Endometrial microvascular endothelial cells (primary cell): ENCODE data around the gene PNPO. TPM values are rescaled to one million over a fixed set of nuclear protein-coding genes. Genes with fewer than 3 reads are reported as not detected.
"Not testable (repeated sequence)": the region's sequence is repeated elsewhere in the genome, so short reads cannot be mapped to it uniquely, and the experiment has no call there.

ENCODE experiments used
- in situ Hi-C: cut with HindIII; loops from 2 replicates; pipeline ENCODE4 v1.10.0; 2017; ENCODE audit warnings: low sequenced_read_pairs, low pct_unique_long_range_greater_than_20kb; ENCODE audit errors: inconsistent ontology term
- total RNA-seq: library from RNA; depleted of rRNA; stranded (reverse); fragments of >200 nt; gene quantifications from one replicate; pipeline ENCODE4 v1.2.3, GENCODE V29; 2015; ENCODE audit errors: inconsistent ontology term

PNPO gene
- total RNA-seq, 1 donor from 2014 or later = 42.4 TPM

GRCh38 chr17:47988445-47988844 is 47.1 kb downstream of the PNPO start:
- in situ Hi-C loops = not testable (repeated sequence)

- in situ Hi-C loops = no loop called here
Observed at GRCh38 chr17:47989159-47989558, 47.8 kb downstream of the PNPO start.

DNA sequence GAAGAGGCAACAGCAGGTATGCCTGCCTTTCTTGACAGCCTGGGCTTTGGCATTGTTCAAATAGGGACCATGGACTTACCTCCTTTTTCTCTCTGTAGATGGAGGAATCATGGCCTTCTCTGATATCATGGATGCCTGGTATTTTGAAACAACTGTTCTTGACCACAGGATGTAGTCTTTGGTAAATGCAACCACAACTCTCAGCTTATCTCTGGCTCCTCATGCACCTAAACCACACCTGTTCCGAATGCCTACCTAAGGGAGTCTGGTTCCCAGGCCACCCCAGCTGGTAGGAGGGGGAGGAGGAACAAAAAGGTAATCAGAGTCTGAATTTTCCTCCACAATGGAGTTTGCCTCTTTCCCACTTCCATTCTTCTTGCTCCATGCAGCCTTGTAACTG is 48.3 kb downstream of the PNPO start:
- in situ Hi-C loops = no loop called here

- in situ Hi-C loops = no loop called here
Observed at GRCh38 chr17:47990962-47991731, 49.8 kb downstream of the PNPO start.

- in situ Hi-C loops = no loop called here
Observed at GRCh38 chr17:47992216-47992615, 50.8 kb downstream of the PNPO start.

GRCh38 chr17:47993031-47993564 is 51.7 kb downstream of the PNPO start:
- in situ Hi-C loops = no loop called here

DNA sequence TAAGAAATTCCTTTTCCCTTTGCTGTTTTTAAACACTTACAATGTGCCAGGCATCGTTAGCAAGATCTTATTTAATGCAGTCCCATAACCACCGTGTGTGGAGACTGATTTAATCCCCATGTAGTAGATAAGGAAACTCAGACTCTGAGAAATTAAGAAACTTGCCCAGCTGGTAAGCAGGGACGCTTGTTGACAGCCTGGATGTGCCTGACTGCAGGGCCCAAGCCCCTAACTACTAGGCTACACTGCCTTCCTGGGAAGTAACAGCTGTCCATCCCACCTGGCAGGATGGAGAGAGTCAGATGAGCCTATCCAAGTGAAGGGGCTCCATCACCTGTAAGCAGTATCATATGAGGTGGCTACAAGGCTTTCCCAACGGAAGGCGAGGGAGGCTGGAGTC is 52.6 kb downstream of the PNPO start:
- in situ Hi-C loops = no loop called here

GRCh38 chr17:47994724-47995123 is 53.4 kb downstream of the PNPO start:
- in situ Hi-C loops = no loop called here

DNA sequence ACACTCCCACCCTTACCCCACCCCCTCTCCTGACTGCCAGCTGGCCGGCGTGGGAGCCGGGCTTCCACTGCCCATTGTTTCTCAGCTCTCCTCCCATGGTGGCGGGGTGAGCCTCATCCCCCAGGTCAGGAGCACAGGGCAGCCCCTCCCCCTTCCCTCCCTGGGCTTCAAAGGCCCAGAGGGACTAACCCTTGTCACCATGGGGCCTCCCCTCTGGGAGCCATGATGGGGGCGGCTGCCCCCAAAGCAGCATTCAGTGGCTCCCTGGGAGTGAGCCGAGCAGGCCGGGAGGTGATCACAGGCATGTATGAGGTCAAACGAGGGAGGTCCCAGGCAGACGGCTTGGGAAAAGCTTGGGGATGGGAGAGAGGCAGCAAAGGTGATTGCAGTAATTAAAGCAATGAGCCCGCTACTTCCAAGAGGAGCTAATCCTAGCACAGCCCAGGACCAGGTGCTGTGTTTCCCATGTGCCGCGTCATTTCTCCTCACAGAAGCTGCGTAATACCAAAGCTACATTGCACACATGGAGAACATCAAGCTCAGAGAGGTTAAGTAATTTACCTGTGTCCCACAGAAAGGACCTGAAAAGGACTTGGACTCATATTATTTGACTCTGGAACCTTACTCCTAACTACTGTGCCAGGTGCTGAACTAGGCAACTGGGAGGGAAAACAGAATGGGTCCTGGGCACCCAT is 54.0 kb downstream of the PNPO start:
- in situ Hi-C loops = no loop called here

- in situ Hi-C loops = no loop called here
Observed at GRCh38 chr17:47996201-47996600, 54.8 kb downstream of the PNPO start.

DNA sequence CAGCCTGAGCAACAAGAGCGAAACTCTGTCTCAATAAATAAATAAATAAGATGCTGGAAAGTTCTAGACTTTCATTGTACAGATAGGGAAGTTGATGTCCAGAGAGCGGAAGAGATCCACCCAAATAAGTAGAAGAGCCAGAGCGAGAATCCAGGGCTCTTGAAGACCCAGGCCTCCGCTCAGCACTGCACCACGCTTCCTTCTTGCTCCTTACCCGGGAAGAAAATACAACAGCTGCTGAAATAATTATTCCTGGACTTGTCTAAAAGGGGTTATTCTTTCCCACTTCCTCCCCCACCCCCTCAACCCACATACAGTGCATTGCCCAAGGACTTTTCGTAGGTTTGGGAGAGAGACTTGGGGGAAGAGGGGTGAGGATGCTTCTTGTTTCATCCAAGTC is 56.2 kb downstream of the PNPO start:
- in situ Hi-C loops = no loop called here

- in situ Hi-C loops = no loop called here
Observed at GRCh38 chr17:47998044-47998443, 56.7 kb downstream of the PNPO start.

Other genes starting within 250 kb of the PNPO start
- 39.1 TPM for gene TBKBP1, start 247.4 kb upstream of the PNPO start, total RNA-seq
- not detected for gene TBX21, start 208.3 kb upstream of the PNPO start, total RNA-seq
- gene OSBPL7, start 119.8 kb upstream of the PNPO start, total RNA-seq = 13.6 TPM
- gene MRPL10, start 110.0 kb upstream of the PNPO start, total RNA-seq = 41.9 TPM
- not detected for gene LRRC46, start 109.9 kb upstream of the PNPO start, total RNA-seq
- 32.3 TPM for gene SCRN2, start 100.3 kb upstream of the PNPO start, total RNA-seq
- 0.56 TPM for gene SP6, start 90.4 kb upstream of the PNPO start, total RNA-seq
- 1.4 TPM for gene SP2, start 45.3 kb upstream of the PNPO start, total RNA-seq
- not detected for gene PRR15L, start 16.3 kb downstream of the PNPO start, total RNA-seq
- gene CDK5RAP3, start 29.5 kb downstream of the PNPO start, total RNA-seq = 60.1 TPM
- 18.2 TPM for gene COPZ2, start 96.2 kb downstream of the PNPO start, total RNA-seq
- 115 TPM for gene NFE2L1, start 106.8 kb downstream of the PNPO start, total RNA-seq
- 58.4 TPM for gene CBX1, start 159.9 kb downstream of the PNPO start, total RNA-seq
- gene SNX11, start 166.2 kb downstream of the PNPO start, total RNA-seq = 27.2 TPM